ENCODE measurements around the gene TM9SF1.

The TM9SF1 gene

DNA sequence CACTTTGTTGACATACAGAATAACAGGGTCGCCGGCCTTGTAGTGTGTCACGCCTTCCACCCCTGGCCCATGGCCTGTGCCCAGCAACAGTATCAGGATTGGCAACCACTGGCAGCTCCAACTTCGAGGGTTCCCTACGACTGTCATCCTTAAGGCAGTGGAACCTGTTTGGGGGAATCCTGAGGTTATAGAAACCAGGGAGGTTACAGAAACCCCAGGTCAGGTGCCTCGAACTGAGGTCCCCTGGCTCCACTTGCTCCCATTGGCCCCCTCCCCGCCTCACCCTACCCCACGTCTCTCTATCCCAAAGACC lies 412 bp downstream of the TM9SF1 start:
- no peak for DNase-seq

DNA sequence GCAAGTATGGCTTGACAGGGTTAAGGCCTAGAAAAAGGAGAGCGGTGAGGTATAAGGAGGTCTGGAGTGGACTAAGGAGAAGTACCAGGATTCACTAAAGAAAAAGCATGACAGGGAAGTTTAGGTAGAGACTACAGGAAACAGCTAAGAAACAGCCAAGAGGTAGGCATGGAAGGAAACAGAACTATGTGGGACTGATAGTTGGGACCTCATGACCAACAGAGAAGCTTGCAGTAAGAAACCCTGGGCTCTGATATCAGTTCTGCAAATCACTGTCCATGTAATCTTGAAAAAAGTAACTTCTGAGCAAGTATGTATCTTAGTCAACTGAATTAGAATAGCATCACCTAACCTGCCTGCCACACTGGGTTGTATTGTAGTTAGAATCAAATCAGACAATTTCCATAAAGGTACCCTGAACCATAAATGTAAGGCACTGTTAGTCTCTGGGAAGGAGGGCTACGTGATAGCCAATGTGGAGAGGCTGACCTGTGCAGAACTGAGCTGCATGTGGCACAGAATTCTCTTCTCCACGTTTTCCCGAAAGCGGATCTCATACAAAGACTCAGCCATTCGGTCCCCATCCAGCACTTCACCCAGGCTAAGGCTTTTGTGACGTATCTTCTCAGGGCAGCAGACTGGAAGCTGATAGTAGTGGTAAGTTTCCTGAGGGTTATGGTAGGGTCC lies 912 bp downstream of the TM9SF1 start:
- no peak for DNase-seq

DNA sequence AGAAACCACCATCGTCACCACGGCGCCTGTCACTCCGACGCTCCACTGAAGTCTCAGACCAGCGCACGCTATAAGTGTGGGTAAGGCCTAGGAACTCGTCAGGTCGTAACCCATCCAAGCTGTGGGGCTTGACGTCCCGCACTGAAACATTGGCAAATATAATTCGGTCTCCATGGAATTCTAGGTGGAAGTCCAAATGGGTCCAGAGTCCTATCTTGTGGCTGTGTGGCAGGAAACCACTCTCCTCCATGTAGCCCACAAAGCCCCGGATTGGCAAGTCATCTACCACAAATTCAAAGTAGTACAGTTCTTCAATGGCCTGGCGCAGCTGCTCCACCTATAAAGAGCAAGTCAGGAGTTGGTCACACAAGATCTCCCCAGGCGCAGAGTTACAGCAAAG lies 2.3 kb downstream of the TM9SF1 start:
- DNase-seq = no peak

DNA sequence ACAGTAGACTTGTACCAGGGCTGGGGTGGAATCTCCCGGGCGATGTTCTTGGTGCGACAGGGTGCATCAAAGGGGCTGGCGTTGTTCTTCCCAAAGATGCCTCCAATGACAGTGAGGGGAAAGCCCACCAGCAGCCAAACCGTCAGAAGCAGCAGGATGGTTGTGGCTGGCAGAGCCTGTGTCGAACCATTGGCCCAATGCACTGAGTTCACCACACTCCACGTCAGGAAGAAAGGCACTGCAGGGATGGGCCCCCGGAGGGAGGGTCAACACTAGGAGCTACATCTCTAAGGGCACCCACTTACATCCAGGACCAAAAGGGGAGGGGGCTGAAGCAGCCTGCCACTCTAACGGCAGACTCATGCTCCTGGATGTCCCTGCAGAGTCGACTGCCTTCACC lies 4.8 kb downstream of the TM9SF1 start:
- DNase-seq = no peak

DNA sequence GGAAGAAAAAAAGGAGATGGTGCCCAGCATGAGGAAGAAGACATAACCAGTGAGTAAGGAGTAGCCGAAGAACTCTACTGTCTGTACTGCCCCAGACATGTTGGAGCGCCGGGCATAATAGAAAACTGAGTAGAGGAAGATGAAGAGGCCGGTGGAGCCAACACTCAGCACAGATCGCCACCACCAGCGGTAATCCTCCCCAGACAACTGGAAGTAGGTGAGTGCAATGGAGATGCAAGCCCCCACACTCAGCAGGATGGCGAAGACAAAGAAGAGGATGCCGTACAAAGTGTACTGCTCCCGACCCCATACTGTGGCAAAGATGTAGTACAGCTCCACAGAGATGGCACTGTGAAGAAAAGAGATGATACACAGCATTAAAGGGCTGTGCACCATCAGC lies 5.8 kb downstream of the TM9SF1 start:
- DNase-seq = no peak

DNA sequence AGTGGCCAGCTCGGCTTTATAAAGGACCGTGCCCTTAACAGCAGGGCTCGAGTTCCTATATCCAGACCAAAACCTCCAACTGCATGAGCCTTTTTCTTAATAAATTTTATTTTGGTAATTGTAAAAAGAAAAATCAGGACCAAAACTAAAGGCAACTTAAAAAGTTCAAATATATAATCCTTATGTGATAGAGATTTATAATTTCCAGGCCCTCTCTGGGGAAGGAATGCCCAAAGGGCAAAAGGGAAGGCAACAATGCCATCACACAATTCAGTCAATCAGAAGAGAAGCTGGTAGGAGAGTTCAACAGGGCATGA lies 6.2 kb downstream of the TM9SF1 start:
- DNase-seq = no peak

DNA sequence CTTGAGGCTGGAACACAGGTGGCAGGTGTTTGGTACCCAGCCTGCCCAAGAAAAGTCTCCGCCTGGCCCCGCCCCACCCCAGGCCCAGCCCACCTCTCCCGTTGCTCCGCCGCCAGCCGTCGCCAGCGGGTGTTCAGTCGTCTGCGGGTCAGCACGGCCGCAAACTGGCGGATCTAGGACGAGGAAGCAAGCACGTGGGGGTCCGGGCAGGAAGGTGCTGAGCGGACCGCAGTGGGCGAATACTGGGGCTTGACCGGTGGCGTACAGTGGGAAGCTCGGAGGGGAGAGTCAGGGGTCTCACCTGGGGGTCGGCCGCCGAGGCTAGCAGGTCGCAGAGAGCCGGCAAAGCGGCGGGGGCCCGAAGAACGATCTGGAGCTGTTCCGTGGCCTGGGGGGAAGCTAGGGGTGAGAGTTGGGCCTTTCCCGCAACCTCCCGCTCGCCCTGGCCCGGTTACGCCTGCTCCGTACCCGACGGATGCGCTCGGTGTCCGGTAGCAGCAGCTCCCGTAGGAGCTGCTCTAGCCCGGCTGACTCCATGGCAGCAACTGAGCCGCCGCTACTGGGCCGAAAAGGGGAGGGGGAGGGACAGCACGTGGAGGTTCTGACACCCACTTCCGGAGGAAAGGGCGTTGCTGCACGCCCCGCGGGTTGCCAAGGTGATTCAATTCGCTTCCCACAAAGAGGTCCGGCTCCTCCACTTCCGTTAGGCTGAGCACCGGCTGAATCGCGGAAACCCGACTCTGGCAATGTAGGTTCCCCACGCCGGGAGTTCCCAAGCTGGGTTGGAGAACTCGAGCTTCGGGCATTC lies 6.8 kb downstream of the TM9SF1 start, which contains the start of gene IPO4:
TSS of gene IPO4 (minus strand) at position 566 of the 808 bp plus-strand sequence. CDS start at position 537, 29 bp downstream.
- DNase-seq = peak; percentile 97

DNA sequence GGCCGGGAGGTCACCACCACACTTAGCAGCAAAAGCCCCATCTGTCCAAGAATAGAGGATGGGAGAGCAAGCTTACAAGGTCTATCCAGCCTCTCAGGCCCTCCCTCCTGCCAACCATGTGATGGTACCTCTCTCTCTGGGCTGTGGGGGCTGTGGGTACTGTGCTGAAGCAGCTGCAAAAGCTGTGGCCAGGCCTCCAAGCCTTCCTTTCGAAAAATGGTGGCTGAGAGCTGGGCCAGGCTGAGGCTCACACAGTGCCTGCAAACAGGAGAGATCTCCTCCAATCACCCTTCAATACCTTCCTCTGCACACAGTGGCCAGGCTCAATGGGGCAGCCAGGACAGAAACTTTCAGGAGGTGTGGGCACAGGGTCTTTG lies 7.7 kb downstream of the TM9SF1 start:
- no peak for DNase-seq

DNA sequence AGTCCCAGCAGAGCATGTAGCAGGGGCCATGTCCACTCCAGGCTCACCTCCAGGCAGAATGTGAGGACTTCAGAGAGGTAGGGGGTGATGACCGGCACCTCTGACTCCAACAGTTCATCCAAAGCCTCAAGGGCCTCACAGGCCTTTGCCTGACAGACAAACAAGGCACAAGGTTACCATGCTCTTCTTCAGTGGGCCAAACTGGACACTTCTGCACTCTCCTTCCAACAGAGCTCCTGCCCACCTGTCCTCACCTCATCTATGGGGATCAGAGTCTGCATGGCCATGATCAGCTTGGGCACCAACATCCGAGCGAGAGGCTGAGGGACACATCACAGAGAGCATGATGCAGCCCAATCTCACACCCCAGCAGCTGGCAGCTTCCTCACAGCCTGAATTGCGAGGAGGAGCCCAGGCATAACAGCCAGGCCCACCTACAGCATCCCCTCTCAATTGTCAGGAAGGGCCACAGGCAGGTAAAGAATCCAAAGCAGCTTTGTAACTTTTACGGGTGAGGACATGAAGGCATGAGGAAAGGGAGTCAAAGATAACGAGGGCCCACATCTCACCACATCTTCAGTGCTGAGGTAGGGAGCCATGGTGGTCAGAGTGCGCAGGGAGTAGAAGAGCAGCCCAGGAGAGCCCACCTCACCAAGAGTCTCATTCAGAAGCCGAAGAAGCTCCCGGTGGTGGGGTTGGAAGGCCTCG lies 8.3 kb downstream of the TM9SF1 start:
- DNase-seq = no peak

DNA sequence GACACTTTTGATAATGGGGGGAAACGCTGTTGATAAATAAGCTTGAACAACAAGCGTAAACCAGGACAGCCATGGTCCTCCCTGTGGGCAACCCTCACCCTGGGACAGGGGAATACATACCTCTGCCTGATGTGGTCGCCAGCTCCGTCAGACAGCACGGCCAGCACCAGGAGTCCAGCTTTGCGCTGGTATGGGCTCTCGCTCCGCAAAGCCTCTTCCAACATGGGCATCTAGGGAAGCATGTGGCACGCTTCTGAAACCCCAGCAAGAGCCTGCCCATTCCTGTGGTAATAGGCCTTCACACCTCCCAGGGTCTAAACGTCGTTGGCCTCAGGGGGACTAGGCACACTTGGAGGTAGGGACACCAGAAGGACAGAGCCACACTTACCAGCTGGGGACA lies 9.5 kb downstream of the TM9SF1 start:
- DNase-seq = no peak

DNA sequence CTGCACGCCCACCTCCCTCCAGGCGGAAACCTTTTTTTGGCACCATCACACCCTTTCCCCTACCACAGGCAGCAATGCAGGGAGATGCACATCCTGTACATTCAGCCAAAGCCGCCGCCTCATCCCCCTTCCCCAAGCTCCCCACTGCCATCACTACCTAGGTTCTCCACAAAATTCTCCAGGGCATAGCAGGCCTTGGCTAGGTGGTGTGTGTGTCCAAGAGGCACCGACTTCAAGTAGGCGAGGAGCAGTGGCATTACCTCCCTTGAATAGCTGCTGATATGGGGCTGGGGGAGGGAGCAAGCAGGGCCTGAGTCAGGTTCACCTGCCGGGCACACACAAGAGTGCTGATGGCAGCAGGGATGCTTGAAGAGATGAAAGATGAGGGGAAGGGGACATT lies 10.2 kb downstream of the TM9SF1 start:
- no peak for DNase-seq

DNA sequence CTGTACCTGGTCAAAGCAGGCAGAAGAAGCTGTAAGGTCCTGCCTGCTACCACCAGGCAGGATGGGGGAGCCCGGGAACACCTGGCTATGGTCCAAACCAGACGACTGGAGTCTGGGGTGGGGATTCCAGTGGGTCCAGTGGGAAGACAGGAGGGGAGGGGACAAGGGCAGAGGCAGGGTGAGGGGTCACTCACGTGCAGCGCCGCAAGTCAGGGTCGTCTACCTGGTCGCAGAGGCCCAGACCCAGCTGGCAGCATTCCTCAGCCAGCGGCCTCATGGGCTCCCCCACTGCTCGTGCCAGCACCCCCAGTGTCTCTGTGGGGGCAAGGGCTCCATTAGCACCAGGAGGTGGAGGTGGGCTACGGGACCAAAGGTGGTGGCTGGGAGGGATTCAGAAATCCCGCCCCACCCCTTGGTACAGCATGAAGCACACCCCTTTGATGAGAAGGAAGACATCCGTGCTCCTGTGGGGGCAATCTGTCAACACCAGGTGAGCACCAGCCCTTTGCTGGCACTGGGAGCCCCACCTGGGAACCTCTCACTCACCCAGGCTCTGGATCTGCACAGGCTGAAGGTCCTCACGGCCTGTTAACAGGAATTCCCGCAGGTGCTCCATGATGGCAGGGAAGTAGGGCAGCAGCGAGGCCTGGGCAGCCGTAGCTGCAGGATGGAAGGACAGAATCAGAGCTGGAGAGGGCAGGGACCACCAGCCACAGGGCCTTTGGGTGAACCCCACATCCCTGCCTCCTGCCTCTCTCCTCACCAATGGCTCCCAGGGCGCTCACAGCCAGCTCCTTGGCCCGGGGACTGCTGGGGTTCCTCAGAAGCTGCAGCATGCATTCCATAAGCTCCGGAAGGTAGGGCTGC lies 10.9 kb downstream of the TM9SF1 start:
- no peak for DNase-seq

DNA sequence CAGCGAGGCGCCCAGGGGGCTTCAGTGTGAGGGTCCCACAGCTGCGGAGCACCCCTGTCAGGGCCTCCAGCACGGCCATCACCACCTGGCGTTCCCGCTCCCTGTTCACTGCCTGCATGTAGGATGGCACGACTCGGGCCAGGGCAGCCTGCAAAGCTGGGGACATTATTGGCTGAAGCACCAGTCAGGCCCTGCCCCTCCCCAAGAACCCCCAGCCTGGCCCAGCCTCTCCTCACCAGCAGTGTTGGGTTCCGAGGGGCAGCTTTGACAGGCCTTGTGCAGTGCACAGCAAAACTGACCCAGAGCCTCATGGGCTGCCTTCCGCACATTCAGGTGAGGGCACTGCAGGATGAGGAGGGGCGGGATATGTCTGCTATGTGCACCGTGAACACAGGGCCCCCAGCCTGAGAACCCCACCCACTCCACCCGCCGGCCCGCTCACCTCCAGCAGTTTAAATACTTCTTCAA lies 12.2 kb downstream of the TM9SF1 start:
- no peak for DNase-seq

DNA sequence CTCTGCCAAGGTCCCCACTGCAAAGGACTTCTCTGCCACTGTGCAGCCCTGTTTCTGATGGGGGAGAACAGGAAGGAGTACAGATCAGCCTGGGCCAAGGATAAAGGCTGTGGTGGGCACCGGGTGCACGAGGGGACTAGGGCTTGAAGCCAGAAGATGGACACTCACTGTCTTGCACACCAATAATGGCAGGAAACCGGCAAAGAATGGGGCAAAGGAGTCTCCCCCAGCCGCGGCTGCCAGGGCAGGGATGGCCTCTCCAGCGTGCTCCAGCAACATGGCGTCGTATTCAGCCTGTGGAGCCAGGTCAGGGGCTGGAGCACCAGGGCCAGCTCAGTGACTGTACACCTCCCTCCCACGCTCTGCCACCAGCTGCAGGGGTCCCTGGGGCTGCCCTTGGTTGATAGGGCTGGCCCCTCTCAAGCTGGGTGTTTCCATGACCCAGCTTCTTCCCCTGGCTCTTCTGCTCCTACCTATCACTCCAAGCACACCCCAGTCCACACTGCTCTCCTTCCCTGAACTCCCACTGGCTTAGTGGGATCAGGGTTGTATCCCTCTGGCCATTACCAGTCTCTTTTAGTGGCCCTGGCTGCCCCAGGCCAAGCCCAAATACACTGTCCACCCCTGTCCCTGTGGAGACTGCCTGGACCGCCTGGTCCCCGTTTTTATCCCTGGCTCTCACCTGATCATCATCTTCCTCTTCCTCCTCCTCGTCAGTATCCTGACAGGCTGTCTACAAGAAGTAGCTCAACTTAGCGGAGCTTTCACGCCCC lies 12.9 kb downstream of the TM9SF1 start:
- DNase-seq = peak; percentile 17

DNA sequence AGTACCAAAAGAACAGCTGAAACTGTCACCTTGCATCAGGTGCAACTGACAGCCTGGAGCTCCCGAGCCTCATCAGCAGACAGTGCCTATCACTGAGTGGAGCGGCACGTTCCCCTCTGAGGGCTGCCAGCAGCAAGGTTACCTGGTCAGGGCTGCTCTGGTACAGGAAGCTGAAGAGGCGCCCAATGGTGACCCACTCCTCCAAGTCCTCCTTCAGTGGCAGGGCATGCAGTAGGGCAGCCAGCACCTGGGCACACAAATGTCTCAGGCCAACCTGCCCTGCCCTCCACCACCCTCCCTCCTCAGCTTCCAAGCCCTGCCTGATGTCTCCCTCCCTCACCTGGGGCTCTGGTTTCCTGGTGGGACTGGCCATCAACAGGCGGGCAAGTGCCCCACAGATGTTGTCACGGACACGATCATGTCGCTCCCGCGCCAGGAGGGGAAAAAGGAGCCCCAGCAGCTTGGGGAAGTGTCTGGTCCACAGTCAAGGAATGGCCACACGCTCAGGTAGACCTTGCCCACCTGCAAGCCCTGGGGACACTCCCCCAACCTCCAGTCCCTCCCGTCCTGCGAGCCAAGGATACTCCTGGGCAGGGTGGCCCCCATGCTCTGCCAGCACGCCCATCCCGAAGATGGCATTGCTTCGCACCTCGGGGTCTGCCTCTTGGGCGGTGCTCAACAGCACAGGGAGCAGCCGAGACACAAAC lies 13.7 kb downstream of the TM9SF1 start:
- DNase-seq = peak; percentile 19

DNA sequence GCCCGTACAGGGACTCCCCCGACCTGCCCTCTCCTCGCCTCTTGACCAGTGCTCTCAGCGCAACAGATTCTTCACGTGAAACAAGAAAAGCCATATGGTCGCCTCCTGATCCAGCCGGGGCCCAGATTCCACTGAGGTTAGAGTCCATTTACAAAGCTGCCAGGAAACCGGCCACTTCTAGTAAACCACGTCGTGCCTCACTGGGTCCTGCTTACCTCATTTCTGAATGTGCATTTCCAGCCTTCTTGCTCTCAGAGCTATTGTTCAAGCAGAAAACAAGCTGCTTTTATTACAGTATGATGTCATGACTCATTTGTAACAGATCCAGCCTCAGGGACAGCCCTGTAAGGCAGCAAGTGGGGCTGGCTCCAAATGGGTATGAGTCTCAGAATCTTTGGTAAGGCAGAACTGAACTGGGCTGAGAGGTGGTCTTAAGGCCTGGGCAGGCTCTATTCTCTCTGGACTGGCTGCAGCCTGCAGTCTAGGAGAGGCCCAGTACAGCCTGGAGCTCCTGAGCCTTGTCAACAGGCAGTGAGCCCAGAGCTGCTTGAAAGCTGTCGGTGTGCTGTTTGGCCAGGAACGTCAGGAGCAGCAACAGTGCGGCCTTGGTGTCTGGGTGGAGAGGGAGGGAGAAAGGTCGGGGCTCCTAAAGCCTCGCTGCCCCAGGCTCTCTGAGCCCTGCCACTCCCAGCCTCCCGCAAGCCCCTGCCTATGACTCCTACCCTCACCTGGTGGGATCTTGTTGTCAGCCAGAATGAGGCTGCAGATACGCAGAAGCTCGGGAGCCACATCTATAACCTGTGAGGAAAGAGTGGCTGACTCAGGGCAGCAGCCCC lies 15.1 kb downstream of the TM9SF1 start:
- DNase-seq = peak; percentile 26

DNA sequence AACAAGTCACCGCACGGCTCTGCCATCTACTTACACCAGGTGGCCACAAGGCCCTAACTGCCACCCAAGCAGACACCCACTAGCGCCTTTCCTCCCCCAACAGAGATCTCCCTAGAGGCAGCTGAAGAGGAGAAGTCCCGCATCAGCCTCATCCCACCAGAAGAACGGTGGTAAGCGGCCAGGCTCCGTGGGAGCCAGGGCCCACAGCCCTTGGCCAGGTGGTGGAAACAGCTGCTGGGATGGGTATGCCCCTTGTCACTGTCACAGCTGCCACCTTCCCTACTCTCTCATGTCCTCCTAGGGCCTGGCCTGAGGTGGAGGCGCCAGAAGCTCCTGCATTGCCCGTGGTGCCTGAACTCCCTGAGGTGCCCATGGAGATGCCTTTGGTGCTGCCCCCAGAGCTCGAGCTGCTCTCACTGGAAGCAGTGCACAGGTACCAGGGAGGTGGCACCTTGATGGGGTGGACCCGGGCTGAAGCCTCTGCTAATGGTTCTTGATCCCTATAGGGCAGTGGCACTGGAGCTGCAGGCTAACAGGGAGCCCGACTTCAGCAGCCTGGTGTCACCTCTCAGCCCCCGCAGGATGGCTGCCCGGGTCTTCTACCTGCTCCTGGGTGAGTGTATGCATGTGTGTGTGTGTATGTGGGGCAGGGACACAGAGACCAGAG lies 15.8 kb downstream of the TM9SF1 start:
- DNase-seq = peak; percentile 17

DNA sequence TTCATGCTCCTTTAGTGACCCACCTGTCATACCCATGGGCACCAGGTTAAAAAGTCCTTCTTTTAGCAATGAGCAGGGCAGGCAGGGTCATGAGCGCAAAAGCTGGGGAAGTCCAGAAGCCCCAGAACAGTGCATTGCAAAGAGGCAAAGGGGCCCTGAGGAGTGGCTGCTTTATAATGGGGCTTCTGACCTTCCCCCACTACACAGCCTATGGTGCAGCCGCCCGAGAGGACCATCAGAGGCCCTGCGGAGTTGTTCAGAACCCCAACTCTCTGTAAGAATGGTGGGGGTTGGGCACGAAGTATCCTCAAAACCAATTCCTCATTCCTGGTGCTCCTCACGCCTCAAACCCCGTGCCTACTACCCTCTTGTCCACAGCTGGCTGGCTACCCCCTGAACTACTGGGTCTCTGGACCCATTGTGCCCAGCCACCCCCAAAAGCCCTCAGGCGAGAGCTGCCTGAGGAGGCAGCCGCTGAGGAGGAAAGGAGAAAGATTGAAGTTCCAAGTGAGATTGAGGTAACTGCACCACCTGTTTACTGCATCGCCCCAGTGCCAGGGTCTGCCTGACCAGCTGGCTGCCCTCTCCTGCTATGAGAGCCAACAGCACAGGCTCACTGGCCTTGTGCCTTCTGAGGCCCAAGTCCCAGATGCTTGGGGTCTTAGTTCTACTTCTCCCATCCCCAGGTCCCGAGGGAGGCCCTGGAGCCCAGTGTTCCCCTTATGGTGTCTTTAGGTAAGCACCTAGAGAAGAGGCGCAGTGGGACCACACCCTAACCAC lies 16.7 kb downstream of the TM9SF1 start:
- peak; percentile 17 for DNase-seq

DNA sequence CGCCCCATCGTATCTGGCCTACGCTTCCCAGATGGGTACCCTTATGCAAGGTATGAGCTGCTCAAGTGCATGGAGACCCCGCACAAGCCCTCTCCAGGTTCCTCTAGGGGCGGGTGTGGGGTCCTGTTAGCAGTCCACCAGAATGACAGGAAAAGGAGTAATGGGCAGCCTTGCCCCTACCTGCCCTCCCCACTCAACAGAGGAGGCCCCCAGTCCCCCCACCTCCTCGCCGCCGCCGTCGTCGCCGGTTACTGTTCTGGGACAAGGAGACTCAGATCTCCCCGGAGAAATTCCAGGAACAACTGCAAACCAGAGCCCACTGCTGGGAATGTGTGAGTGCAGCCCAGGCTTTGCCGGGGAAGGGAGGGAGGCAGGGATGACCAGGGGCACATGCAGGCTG lies 17.4 kb downstream of the TM9SF1 start:
- peak; percentile 16 for DNase-seq

Data from femur (tissue), 1 donor.